GM10248 (cell line): Measurements from ENCODE around the gene OTUD7B.
A peak's percentile ranks its signal among the peaks of the same experiment; 100 is the strongest.

Experiments
- CTCF ChIA-PET: fragments of 300-600 bp; sonication (Branson Sonifier 250); formaldehyde crosslinking; extraction: SDS; loops from one replicate; lab custom pipeline; 2021; ENCODE audit warnings: antibody characterized with exemption; lab: Yijun Ruan, JAX
- POLR2A ChIA-PET: fragments of 350-650 bp; sonication (Branson Sonifier 250); formaldehyde crosslinking; extraction: SDS; loops from one replicate; lab custom pipeline; 2020; ENCODE audit warnings: antibody characterized with exemption; lab: Yijun Ruan, JAX
- DNase-seq: peaks from one replicate; pipeline ENCODE4 v3.0.0; 2012; ENCODE audit errors: extremely low spot score
- TF ChIP-seq, protein P1 (sequence below): IDR thresholded peaks from 2 replicates; pipeline ENCODE4 v1.5.1; 2012; ENCODE audit warnings: mild to moderate bottlenecking, low read depth; ENCODE audit errors: extremely low read depth, missing control alignments, control extremely low read depth

The OTUD7B gene

DNA sequence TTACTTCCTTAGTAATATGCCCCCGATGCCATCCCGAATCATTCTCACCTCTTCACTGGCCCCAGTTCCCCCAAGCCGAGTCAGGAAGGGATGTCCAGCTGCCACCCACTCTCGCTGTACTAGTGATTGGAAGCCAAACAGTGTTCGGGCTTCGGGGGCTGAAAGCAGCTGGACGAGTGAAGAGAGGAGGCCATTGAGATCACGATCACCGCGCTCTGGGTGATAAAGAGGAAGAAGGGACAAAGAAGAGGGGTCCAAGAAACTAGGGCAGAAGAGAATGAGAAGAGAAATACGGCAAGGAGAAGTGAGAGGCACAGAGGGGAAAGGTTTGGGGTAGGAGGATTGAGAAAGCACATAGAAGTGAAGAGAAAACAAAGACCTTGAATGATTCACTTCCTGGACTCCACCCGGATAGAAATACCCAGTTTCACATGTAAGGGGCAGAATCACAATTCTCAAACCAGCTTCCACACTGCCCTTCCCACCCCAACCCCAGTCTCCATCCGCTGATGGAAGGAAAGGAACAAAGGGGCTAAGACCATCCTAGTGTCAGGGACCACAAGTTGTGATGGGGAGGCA, 79.2 kb downstream of the OTUD7B start:
- CTCF ChIA-PET, result interaction anchor here (2.7 kb wide), 1 partner anchor 30 kb away, joined by 16 read pairs; no protein-coding TSS in a partner anchor
- POLR2A ChIA-PET, result no interaction called here
- TF ChIP-seq, protein P1, sequence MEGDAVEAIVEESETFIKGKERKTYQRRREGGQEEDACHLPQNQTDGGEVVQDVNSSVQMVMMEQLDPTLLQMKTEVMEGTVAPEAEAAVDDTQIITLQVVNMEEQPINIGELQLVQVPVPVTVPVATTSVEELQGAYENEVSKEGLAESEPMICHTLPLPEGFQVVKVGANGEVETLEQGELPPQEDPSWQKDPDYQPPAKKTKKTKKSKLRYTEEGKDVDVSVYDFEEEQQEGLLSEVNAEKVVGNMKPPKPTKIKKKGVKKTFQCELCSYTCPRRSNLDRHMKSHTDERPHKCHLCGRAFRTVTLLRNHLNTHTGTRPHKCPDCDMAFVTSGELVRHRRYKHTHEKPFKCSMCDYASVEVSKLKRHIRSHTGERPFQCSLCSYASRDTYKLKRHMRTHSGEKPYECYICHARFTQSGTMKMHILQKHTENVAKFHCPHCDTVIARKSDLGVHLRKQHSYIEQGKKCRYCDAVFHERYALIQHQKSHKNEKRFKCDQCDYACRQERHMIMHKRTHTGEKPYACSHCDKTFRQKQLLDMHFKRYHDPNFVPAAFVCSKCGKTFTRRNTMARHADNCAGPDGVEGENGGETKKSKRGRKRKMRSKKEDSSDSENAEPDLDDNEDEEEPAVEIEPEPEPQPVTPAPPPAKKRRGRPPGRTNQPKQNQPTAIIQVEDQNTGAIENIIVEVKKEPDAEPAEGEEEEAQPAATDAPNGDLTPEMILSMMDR, result no peak
- DNase-seq, result no peak

DNA sequence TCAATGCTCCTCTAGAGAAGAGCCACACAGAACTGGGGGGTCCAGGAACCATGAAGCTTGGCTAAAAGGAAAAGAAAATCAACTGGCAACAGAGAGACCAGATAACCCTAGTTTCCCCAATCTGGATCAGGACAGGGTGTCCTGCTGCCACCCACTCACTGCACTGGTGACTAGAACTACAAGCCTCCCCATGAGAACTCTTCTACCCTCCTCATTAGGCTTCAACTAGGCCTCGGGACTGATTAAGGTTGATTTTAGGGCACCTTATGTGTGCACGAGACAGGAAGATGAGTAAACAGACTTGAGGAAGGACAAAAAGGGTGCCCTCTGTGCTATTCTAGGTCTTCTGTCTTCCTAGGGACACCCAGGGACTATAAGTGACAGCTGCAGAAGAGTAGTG, 80.7 kb downstream of the OTUD7B start:
- no peak for DNase-seq
- TF ChIP-seq, protein P1, result no peak
- POLR2A ChIA-PET, result no interaction called here
- CTCF ChIA-PET, result interaction anchor here (0.6 to 1.9 kb wide), 5 partner anchors 10 to 37 kb away, joined by 3 to 6 read pairs (median 4); no protein-coding TSS in a partner anchor

DNA sequence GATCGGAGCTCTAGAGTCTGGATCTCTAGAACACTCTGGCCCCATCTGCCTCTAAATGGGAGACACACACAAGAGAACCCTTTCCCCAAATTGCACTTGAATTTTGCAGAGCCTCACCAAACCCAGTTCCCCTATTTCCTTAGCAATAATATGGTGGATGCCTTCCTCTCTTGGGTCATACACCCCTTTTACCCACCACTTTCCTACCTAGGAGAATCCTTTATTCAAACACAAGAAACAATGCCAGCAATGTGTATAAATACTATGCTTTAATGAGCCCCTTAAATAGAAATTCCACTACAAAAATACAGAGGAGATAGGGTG, 82.2 kb downstream of the OTUD7B start:
- TF ChIP-seq, protein P1, result no peak
- ChIA-PET POLR2A (interaction anchor here (1.0 kb wide), 2 partner anchors 11 to 41 kb away, joined by 4 to 7 read pairs; a partner anchor contains a TSS), CTCF (interaction anchor here (1.2 to 1.7 kb wide), 3 partner anchors 12 to 82 kb away, joined by 3 to 5 read pairs (median 4); partner anchors contain the start of gene OTUD7B)
- no peak for DNase-seq

DNA sequence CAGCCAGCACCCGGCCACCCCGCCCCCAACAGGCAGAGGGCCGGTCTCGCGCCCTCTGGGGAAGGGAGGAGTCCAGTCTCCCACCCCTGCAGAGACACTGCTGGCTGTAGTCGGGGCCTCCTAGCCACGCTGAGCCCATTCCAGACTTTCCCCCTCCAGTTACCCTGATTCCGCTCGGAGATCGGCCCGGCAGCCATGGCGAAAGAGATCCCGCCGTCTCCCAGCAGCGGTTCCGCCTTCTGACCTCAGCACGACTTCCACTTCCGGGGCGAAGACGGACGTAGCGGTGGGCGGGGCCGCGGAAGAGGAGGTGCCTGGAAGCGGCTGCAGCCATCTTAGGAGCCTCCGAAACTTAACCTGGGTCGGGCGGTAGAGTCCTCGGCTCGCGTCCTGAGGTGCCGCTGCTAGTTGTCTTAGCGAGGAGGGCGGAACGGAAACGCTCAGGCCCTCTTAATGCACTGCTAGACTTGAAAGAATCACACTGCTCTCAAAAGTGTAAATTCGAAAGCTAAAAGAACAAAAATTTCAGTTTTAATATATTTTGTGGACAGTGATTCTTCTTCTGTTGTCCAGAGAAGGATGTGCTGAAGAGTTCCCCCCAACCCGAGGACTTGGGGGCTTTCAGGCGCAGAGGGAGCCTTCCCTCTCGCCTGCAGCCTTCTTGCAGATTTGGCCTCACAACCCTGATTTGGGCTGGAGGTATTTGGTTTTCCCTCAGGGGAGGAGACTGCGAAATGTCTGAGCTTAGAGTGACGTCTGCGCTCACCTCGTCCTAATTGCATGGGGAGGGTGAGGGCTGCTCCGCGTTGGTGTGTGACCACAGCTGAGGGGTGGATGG, 82.7 kb downstream of the OTUD7B start, which contains the start of gene SF3B4:
Gene SF3B4 (minus strand): TSS at position 241 of the 838 bp plus-strand sequence. CDS start 44 bp downstream, at position 197.
- CTCF ChIA-PET, result interaction anchor here (1.2 to 1.7 kb wide), 3 partner anchors 11 to 83 kb away, joined by 3 to 5 read pairs (median 4); partner anchors contain the start of gene OTUD7B
- POLR2A ChIA-PET, result interaction anchor here (1.0 kb wide), 2 partner anchors 11 to 41 kb away, joined by 4 to 7 read pairs; a partner anchor contains a TSS
- DNase-seq, result peak; percentile 94
- TF ChIP-seq, protein P1, result peak; percentile 5

DNA sequence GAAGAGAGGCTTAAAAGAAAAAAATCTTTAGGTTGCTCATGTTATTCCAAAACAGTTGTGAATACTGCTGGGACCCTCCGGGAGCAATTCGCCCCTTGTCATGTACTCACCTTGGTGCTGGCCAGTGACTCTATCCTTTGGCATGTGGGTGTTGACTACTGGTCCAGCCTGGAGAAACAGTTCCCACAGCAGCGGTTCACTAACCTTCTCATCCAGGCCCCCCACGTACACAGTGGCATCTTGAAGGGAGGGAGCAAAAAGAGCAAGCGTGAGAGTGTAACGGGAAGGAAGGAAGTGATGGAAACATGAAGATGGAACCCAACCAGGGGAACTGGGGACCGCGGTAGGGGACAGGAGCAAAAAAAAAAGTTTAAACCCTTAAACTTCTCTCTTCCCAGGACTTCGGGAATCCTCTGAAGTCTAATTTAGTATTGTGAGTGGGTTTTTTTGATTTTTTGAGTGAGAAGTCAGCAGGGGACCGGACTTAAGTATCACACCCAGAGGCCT, 83.4 kb downstream of the OTUD7B start:
- POLR2A ChIA-PET, result no interaction called here
- CTCF ChIA-PET, result no interaction called here
- TF ChIP-seq, protein P1, result no peak
- DNase-seq, result no peak

DNA sequence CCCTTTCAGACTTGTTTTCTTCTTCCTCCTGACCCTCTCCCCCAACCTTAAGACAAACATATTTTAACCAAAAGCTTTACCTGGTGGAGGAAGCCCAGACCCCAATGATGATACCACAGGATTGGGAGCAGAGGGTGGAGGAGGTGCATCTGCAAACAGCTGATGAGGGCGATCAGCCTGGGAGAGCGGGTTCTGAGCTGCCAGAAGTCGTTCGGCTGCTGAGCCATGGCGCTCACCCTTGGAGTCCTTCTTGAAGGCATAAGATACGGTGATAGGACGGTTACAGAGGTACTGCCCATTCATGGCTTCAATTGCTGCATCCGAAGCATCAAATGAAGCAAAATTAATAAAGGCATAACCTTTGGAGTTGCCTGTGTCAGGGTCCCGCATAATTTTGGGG, 84.2 kb downstream of the OTUD7B start:
- TF ChIP-seq, protein P1, result no peak
- POLR2A ChIA-PET, result no interaction called here
- CTCF ChIA-PET, result no interaction called here
- no peak for DNase-seq
